HG03460 (cell line): Measurements from ENCODE around the gene FOSL2.

Experiments used
- ATAC-seq: cut with Tn5 transposase; IDR thresholded peaks from one replicate; pipeline ENCODE4 v1.9.1; 2021; ENCODE audit not compliant: unreplicated experiment

The FOSL2 gene

DNA sequence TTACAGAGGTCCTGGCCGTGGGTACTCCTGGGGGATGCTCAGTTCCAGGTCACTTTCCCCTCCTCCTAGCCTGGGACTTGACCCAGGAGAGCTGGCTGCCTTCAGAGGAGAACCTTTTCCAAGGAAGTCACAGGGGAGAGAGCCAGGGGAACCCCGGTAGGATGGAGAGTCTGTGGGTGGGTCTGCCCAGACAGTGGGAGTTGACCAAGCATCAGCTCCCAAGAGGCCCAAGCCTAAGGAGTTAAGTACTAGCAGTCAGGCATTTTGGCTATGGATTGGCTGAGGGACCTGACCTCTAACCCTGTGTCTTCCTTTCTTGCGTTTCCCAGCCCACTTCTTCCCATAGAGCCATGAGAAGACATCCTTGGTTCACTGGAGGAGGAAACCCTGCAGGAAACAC, 54.4 kb downstream of the FOSL2 start:
- no peak for ATAC-seq

DNA sequence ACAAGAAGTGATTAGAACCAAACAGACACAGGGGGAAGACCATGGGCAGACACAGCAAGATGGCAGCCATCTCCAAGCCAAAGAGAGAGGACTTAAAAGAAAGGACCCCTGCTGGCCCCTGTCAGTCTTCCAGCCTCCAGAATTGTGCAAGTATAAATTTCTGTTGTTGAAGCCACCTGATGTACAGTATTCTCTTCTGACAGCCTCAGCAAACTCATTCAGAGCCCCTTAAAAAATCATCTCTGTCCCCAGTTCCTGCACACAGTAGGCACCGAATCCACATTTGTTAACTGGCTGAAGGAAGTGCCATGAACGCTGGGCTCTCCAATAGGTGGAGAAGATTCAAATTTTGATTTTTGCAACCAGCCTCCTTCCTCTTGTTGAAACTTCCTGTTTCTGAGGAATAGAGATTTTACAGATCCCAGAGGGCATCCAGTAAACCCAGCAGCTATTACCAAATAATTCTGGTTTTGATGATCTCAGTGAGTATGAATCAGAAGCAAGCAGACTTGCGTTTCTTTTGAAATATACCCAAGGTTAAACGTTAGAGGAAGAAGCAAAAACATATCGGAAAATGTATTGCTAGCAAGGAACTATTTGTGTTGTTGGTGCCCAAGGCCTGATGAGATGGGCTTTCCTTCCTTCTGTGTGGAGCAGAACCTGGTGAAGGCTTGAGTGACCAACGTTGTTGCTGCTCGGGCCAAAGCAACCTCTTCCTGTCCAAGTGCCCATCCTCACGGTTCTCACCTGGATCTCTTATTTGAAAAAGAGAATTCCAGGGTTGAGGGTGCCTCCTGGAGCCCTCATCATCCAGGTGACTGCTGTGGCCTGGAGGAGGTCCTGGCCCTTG, 55.5 kb downstream of the FOSL2 start:
- no peak for ATAC-seq

DNA sequence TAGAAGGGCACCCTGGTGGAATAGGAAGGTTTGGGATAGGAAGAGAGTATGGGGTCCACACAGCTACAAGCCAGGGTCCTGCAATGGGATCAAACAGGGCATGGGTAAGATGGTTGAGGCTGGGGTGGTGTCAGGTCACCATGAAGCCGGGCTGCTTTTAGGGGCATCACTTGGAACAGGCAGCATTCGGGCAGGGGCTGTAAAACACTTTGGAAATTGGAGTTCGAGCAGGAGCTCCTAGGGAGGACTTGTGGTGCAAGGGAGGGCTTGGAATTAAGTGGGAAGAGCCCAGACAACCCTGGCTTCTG, 56.1 kb downstream of the FOSL2 start:
- no peak for ATAC-seq

DNA sequence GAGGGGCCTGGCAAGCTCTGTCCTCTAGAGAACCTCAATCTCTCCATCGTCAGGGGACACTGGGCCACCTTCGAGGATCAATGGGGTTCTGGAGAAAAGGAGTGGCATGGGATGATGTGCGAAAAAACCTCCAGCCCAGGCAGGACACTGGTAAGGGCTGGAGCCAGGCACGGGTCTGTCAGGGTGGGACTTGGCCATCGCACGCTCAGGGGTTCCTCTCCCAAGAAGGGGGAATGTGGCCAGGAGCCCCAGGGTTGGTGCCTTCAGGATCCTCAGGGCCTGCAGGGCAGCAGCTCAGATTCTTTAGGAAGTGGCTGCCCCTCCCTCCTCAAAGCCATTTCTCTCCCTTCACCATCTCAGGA, 56.4 kb downstream of the FOSL2 start:
- no peak for ATAC-seq

DNA sequence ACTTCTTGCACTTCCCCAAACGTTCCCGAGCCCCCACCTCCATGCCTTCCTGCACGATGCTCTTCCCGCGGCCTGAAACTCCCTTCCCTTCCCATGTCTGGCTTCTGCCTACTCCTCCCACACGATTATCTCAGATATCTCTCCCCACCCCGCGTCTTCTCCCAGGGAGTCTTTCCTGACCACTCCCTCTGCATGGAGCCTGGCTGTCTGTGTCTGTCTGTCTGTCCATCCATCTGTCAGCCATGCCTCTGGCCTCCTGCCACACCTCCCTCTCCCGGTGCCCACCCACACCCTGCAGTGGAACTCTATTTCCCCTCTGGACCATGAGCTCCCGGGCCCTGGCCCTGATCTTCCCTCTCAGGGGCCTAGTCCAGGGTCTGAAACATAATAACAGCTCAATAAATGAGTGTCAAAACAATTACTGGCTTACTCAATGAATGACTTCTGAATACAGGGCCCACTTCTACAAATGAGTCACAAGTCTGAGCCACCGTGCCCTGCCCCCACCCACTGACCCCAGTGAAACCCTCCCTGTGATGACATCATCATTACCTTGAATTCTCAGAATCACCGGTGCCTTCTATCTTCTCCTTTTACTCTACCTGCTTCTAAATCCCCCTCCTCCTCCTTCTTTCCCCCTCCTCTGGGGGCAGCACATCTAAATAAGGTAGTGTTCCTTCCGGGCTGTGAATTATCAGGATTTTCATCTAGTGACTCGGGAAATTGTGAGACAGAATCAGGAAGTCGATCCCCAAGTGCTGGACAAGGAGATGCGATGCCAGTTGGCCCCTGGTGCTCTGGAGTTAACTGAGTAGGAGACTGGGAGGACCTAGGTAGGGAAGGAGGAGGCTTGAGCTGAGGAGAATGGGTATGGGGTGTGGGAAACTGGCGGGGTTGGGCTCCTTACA, 57.1 kb downstream of the FOSL2 start:
- ATAC-seq, result no peak

DNA sequence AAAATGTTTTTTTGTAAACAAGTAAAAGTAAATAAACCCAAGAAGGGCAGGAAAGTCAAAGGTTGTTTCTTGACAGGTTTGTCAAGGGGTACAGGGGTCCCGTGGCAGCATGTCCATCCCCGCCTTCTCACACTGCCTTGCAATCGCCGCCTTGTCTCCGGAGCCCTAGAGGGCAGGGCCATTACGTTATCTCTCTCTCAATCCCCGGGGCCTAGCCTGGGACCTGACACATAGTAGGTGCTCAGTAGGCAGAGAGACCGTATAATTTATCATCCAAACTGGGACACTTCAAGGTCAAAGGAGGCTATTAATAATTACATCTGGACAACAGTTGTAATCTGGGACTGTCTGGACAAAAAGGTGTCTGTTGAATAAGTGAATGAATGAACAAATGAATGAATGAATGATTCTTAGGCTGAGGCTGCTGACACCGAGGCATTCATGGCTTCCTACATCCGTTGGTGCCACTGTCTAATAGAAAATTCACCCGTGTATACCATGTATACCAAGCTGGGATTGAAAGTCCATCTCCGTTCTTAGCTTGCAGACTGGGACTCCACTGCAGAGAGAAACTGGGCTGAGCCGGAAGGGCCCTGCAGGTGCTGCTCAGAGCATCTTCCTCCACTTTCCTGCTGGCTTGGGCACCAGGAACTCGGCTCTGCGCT, 58.4 kb downstream of the FOSL2 start:
- ATAC-seq, result no peak

DNA sequence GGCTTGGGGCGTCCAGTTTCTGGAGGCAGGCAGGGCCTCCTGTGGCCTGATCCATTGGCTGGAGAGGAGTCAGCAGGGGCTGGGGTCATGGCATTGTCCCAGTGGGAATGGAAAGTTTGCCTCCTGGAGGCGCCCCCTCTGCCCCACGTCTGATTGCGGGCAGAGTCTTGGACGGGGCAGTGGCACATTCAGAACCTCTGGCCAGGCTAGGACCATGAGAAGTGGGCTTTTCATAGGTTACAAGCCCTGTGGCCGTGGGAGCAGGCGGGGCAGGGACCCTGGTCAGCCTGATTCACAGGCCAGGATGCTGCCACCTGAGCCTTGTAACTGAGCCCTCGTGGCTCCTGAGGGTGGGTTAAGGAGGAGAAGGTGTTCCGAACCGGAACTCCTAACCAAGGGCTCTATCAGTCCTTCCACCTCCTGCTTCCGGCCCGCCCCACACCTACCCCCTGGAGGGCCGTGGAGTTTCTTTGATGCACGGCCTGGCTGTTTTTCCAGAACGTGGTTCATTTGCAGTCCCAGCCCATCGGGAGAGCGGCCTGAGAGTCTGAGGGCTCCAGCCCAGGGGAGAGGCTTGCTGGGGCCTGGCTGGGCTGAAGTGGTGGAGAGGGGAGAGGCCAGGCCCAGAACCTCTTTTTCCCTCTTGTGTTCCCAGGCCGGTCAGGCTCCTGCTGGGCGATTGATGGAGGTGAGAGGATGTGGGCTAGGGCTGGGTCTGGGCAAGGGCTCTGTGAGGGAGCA, 59.3 kb downstream of the FOSL2 start:
- no peak for ATAC-seq

DNA sequence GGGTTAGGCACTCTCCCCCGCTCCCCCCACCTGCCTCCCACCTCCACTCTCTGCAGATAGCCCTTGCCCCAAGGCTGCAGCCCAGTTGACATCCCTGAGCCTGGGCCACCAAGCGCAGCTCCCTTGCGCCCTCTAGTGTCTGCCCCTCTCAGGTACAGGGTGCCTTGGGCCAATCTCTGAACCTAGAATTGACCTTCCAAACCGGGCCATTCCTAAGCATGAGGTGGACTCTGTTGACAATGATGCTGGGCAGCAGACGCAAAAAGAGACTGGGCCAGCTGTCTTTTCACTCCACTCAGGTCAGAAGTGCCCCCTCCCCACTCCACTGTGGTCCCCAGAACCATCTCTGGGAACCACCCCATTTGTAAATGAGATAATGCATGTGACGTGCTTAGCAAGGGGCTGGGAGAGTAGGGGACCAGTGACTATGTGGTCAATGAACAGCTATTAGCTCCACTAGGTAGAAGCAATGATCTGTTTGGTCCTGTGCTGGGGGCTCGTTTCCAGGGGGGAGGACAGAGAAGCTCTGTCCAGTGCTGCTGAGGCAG, 60.0 kb downstream of the FOSL2 start:
- no peak for ATAC-seq

DNA sequence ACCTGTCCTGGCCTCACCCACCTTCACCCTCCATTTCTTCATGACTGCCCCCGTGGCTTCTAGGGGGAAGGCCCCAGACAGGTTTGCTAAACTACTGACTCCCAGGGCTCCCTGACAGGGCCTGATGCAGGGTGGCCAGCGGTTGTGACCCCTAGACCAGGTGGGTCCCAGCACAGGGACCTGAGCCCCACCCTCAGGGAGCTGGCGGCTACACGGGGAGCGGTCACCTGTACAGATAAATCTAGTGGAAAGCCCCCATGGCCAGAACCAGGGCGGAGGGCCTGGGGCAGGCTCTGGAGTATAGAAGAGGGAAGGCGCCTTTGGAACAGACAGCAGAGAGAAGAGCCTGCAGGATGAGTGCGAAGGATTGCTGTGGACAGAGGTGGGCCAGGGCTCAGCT, 60.7 kb downstream of the FOSL2 start:
- no peak for ATAC-seq

DNA sequence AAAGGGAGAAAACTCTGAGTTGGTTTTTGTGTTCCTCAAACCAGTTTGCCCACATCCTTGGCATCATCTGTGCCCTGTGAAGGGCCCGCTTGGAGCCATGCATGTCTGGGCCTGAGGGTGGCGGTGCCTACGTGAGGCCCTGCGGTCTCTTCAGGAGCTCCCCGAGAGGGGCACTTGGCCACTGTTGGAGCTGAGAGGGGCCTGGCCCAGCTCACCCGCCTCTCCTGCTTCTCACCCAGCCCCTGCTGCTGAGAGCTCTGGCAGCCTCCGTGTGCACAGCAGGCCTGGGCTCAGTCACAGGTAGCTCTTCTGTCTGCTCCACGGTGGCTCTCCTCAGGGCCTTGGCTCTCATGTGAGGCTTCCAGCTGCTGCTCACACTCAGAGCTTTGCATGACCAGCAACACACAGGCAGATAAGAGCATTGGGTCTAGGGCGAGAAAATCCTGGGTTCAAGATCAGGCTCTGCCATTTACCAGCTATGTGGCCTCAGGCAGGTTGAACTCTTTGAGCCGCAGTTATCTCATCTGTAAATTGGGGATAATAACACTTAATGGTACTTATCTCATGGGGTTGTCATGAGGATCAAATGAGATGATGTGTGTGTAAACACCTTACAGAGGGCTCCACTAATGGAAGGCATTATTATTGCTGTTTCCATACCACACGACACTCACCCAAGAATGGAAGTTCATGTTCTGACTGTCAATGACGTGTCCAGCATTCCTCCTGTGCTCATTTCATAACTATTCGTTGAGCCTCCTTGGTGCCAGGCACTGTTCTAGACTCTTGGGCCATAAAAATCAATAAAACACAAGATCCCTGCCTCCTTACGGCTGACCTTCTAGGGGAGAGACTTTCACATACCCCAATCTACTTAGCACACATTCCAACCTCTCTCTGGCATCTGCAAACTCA, 61.6 kb downstream of the FOSL2 start:
- ATAC-seq, result no peak

DNA sequence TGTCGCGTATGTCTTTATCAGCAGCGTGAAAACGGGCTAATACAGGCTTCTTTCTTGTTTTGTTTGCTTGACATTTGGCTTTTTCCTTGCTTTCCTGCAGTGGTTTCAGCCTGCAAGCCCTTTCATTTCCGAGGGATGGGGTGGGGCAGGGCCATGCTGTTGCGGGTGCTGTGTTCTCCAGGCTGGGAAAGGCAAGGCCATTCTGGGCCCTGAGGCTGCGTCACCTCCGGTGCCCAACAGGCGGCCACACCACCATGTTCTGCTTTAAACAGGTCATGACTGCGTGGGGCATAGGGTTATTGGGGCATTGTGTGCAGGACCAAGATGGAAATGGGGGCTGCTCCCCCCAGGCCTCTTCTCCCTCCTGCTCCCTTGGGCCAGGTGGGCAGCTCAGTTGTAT, 64.6 kb downstream of the FOSL2 start:
- no peak for ATAC-seq

DNA sequence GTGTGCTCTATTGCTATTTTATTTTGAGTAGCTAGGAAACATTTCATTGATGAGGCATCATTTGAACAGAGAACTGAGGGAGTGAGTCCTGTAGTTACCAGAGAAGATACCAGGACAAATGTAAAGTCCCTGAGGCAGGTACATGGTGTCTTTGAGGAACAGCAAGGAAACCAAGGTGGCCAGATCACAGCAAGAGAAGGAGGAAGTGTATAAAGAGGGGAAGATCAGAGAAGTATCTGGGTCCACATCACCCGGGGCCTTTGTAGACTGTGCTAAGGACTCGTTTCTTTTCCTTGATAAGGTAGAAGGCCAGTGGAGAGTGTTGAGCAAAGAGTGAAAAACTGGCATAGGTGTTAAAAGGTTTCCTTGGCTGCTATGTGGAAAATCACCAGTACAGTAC, 68.4 kb downstream of the FOSL2 start:
- no peak for ATAC-seq

DNA sequence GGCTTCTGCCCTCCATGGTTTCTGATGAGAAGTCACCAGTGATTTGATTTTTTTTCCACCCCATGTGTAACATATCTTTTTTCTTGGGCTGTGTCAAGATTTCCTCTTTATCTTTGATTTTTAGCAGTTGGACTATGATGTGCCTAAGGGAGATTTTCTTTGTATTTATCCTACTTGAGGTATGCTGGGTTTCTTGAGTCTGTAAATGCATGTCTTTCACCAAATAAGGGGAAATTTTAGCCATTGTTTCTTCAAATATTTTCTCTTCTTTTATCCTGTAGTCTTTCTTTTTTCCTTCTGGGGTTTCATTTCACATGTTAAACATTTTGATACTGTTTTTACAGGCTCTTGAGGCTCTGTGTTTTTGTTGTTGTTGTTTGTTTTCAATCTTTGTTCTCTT, 69.5 kb downstream of the FOSL2 start:
- ATAC-seq, result no peak

DNA sequence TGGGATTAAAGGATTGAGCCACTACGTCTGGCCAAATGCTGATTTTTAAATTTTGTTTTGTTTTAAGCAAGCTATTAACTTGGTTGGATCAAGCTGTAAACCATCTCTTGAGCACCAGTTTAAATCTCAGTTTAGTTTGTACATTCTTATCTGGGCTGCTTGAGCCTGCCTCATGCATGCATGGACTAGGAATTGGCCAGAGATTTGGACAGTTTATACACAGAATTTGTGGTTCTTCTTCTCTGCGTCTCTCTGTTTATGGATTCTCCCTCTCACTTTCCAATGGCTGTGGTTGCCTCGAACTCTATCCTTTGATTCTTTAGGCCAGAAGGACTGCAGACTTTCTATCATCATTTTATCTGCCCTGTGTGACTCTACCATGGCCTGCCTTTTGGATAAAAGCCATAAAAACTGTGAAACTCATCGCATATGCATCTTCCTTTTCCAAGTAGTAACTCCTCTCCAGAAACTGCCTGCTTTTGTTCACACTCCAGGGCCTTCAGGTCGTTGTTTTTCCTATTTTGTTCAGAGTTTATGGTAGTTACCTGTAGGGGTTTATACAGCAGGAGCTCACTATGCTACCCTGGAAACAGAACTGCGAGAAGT, 70.7 kb downstream of the FOSL2 start:
- no peak for ATAC-seq

DNA sequence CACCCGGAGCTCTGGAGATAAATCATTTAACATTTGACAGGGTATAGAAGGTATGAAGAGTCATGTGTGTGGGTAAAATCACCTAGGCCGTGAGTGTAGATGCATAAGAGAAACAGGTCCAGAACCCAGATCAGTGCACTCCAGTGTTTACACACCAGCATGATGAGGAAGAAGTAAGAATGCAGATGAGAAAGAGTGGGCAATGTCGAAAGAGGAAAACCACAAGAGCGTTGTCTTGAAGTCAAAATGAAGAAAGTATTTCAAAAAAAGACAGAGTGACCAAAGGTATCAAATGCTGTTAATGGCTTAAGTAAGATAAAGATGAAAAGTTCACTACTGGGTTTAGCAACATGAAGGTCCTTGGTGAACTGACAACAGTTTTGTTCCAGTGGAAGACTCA, 71.2 kb downstream of the FOSL2 start:
- no peak for ATAC-seq

DNA sequence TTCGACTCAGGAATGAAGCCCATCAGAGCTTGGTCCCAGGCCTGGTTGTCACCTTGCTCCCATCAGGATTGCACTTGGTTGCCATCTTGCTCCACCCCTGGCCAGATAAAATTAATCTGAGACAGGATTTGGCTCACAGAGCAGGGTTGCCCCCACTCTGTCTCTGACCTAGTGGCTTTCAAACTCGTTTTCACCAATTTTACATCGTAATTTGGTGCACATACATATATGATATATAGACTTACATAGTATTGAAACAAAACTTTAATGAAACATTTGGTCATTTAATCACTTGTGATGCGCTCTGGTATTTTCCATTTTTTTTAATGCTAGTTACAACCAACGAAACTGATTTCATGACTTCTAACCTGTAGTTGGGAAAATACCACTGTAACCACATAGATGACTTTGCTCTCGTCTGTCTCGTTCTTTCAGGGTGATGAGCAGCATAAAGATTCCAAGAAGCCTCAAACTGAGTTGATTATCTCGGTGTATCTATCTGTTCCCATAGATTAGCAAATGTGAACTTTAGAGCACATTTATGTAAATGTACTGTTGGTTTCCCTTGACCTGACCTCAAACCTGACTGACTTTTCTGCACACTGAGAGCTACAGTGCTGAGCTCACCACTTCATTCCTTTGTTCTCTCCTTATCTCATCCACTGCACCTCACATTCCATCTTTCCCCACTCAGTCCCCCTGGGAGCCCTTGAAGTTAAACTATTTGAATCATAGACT, 72.7 kb downstream of the FOSL2 start:
- ATAC-seq, result no peak
